ENCODE results near the gene CFAP100.

Gene CFAP100

GRCh38 chr3:126484662-126485061, 90.0 kb downstream of the CFAP100 start:
- DNase-seq = no peak

- DNase-seq = no peak
Measured at GRCh38 chr3:126485176-126485897, 90.6 kb downstream of the CFAP100 start.

- DNase-seq = no peak
Measured at GRCh38 chr3:126485956-126486355, 91.2 kb downstream of the CFAP100 start.

Measured in 8988T (cell line).